Measurements from ENCODE around the gene COL6A5. TPM values are rescaled to one million over a fixed set of nuclear protein-coding genes. Genes with fewer than 3 reads are reported as not detected.

Gene COL6A5
- total and polyA plus RNA-seq, 2 experiments from 2014 or later = 0.03 to 0.05 TPM

- H3K4me1 ChIP-seq (ENCODE audit: insufficient read depth) = no peaks in the 10 kb centered on the region
- H2AFZ ChIP-seq = no peak overlapping the region
- no peak overlapping the region for H3K4me3 Mint-ChIP-seq
- H3K9me2 ChIP-seq (ENCODE audit: insufficient read depth) = 0 out of 2 replicates have a peak, but pooled peaks cover 8% of the 10 kb centered on the region
- TF ChIP-seq EZH2 (IDR thresholded peaks at IDR 0.05; ENCODE audit: low read depth, unreplicated experiment) (no peak), CREB1 (CRISPR knock-in tag; IDR thresholded peaks at IDR 0.05; ENCODE audit: low read depth) (no peak), REST (IDR thresholded peaks at IDR 0.05; ENCODE audit: unreplicated experiment) (no peak), ETS1 (IDR thresholded peaks at IDR 0.05) (no peak), JUNB (IDR thresholded peaks at IDR 0.05; ENCODE audit: unreplicated experiment) (no peak), ZNF114 (CRISPR knock-in tag; IDR thresholded peaks at IDR 0.05) (no peak), CTCF (conservative IDR thresholded peaks at IDR 0.05; ENCODE audit: low read depth in 2 of 2) (no peak), POLR2AphosphoS5 (IDR thresholded peaks at IDR 0.05; ENCODE audit: low read depth) (no peak), ZNF462 (CRISPR knock-in tag; IDR thresholded peaks at IDR 0.05) (no peak), EZH2phosphoT487 (IDR thresholded peaks at IDR 0.05; ENCODE audit: unreplicated experiment) (no peak), STAT1 (IDR thresholded peaks at IDR 0.05; ENCODE audit: unreplicated experiment) (no peak), ZNF331 (CRISPR knock-in tag; IDR thresholded peaks at IDR 0.05; ENCODE audit: low read depth) (no peak), NANOG (IDR thresholded peaks at IDR 0.05; ENCODE audit: borderline replicate concordance) (no peak)
- no peaks in the 10 kb centered on the region for H3K27me3 ChIP-seq (ENCODE audit: insufficient read depth)
- no peak overlapping the region for H3K4me3 ChIP-seq
- H3K27ac Mint-ChIP-seq = no peak overlapping the region
- peaks cover 6% of the 10 kb centered on the region for H3K27me3 Mint-ChIP-seq (ENCODE audit: insufficient read depth, low read depth, poor library complexity)
- no peaks in the 10 kb centered on the region for H3K36me3 Mint-ChIP-seq (ENCODE audit: low read depth)
- H3F3A ChIP-seq (replicated peaks; ENCODE audit: low read depth) = no peaks in the 10 kb centered on the region
- ATAC-seq = no peak
- no peaks in the 10 kb centered on the region for H4K20me1 ChIP-seq (replicated peaks; ENCODE audit: insufficient read depth)
- peaks cover 13% of the 10 kb centered on the region; the same call in 2 of the 3 replicates for H3K4me1 Mint-ChIP-seq
- no peaks in the 10 kb centered on the region for H3K79me2 ChIP-seq (replicated peaks; ENCODE audit: insufficient read depth)
- no peak overlapping the region for H3K27ac ChIP-seq (ENCODE audit: low read depth)
- H3K4me2 ChIP-seq = no peak overlapping the region
- peaks cover 9% of the 10 kb centered on the region; the same call in 2 of the 3 replicates for H3K9me3 Mint-ChIP-seq
- DNase-seq (ENCODE audit: low spot score) = no peak
- H3K36me3 ChIP-seq (ENCODE audit: insufficient read depth) = no peaks in the 10 kb centered on the region
Measured at GRCh38 chr3:130299531-130299930, 45.9 kb upstream of the COL6A5 start.
